Gastroesophageal sphincter (tissue), 4 donors: Measurements from ENCODE around the gene SYF2. TPM values are rescaled to one million over a fixed set of nuclear protein-coding genes. Genes with fewer than 3 reads are reported as not detected.

Experiments used
- ATAC-seq: fragments of 150-250 bp; one replicate; pipeline ENCODE4 v1.9.1; 2016; ENCODE audit warnings: mild to moderate bottlenecking, moderate library complexity
- H3K27ac ChIP-seq, 4 donors: fragments of 200-600 bp; sonication (generic) in 3 of 4; 1 replicate in 3 of 4; 2 replicates in 1 of 4; pipeline ENCODE4 v1.5.1; 2016 to 2019
- H3K27me3 ChIP-seq: fragments of 200-600 bp; sonication (generic); one replicate; pipeline ENCODE4 v1.5.1; 2019
- H3K36me3 ChIP-seq, 2 donors: fragments of 200-600 bp; sonication (generic); one replicate each; pipeline ENCODE4 v1.5.1; 2019; ENCODE audit warnings: control low read depth in 1 of 2
- H3K4me1 ChIP-seq, 3 donors: fragments of 200-600 bp; sonication (generic); 1 replicate in 2 of 3; 2 replicates in 1 of 3; pipeline ENCODE4 v1.5.1; 2016 to 2019; ENCODE audit warnings: control low read depth in 2 of 3
- H3K4me3 ChIP-seq, 2 donors: fragments of 200-600 bp; sonication (generic); one replicate each; pipeline ENCODE4 v1.5.1; 2019; ENCODE audit warnings: mild to moderate bottlenecking in 1 of 2, moderate library complexity in 1 of 2
- H3K9me3 ChIP-seq, 3 donors: fragments of 200-600 bp; sonication (generic); one replicate each; pipeline ENCODE4 v1.5.1; 2017 to 2019; ENCODE audit warnings: control low read depth in 2 of 3
- EP300 ChIP-seq: sonication (generic); formaldehyde crosslinking; IDR thresholded peaks from one replicate; pipeline ENCODE4 v1.6.1; 2017; ENCODE audit warnings: antibody characterized with exemption, mild to moderate bottlenecking
- POLR2A ChIP-seq, 2 donors: fragments of 450-650 bp; IDR thresholded peaks; one replicate each; pipeline ENCODE4 v1.6.1; 2017; ENCODE audit warnings: antibody characterized with exemption in 2 of 2, mild to moderate bottlenecking in 2 of 2, moderate library complexity in 1 of 2
- POLR2AphosphoS5 ChIP-seq: sonication (generic); formaldehyde crosslinking; IDR thresholded peaks from one replicate; pipeline ENCODE4 v1.6.1; 2017; ENCODE audit warnings: antibody characterized with exemption
- WGBS, 2 donors: methylation state at CpG; one replicate each; pipeline ENCODE4 v1.1.5; 2018; ENCODE audit warnings: low coverage in 1 of 2; 5-methylcytosine and 5-hydroxymethylcytosine counted together
- total RNA-seq, 4 donors: library from RNA; depleted of rRNA; stranded (reverse); fragments of >200 nt; gene quantifications; one replicate each; pipeline ENCODE4 v1.1.0, GENCODE V29; 2016
- TF ChIP-seq, protein P1 (sequence below), 4 experiments: fragments of 200-600 bp in 2 of 4; fragments of 450-650 bp in 2 of 4; sonication (generic) in 1 of 4; IDR thresholded peaks; one replicate each; pipeline ENCODE4 v1.5.1; 2017 to 2019; ENCODE audit warnings: antibody characterized with exemption in 4 of 4, mild to moderate bottlenecking in 2 of 4, moderate library complexity in 2 of 4

Gene SYF2
- total RNA-seq, 4 donors from 2014 or later, result 54.5 to 105 (median 88.5) TPM

DNA sequence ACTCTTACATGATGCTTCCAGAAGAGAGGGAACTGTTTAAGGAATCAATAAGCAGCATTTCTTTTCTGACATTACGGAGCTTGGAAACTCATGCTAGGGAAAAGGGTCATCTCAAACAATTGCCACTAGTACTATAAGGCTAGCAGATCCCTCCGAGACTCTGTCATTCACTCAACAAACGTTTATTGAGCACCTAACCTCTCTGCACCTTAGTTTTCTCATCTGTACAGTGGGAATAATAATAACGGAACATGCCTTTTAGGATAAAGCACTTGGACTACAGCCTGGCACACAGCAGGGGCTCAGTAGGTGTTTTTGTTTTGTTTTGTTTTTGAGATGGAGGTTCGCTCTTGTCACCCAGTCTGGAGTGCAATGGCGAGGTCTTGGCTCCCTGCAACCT, 51.3 kb downstream of the SYF2 start:
- Histone ChIP-seq H3K9me3 (no peaks in the 10 kb centered on the region), H3K36me3 (no peaks in the 10 kb centered on the region), H3K4me1 (no peaks in the 10 kb centered on the region), H3K27ac (no peak overlapping the region), H3K27me3 (peaks cover 16% of the 10 kb centered on the region), H3K4me3 (no peak overlapping the region)
- ATAC-seq, result no peak
- WGBS, 2 donors, result 87 to 100% methylated on average over 1 to 6 of the region's 6 CpGs
- TF ChIP-seq, protein P1, sequence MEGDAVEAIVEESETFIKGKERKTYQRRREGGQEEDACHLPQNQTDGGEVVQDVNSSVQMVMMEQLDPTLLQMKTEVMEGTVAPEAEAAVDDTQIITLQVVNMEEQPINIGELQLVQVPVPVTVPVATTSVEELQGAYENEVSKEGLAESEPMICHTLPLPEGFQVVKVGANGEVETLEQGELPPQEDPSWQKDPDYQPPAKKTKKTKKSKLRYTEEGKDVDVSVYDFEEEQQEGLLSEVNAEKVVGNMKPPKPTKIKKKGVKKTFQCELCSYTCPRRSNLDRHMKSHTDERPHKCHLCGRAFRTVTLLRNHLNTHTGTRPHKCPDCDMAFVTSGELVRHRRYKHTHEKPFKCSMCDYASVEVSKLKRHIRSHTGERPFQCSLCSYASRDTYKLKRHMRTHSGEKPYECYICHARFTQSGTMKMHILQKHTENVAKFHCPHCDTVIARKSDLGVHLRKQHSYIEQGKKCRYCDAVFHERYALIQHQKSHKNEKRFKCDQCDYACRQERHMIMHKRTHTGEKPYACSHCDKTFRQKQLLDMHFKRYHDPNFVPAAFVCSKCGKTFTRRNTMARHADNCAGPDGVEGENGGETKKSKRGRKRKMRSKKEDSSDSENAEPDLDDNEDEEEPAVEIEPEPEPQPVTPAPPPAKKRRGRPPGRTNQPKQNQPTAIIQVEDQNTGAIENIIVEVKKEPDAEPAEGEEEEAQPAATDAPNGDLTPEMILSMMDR (IDR thresholded peaks at IDR 0.05), result no peak
- TF ChIP-seq EP300, result no peak
- no peak for TF ChIP-seq POLR2A (IDR thresholded peaks at IDR 0.05)
- no peak for TF ChIP-seq POLR2AphosphoS5

- Histone ChIP-seq H3K4me1 (no peaks in the 10 kb centered on the region), H3K36me3 (no peaks in the 10 kb centered on the region), H3K27me3 (no peaks in the 10 kb centered on the region), H3K4me3 (no peak overlapping the region), H3K27ac (no peak overlapping the region), H3K9me3 (no peaks in the 10 kb centered on the region)
- WGBS, 2 donors, result 41 to 75% methylated on average over 2 to 4 of the region's 7 CpGs
- TF ChIP-seq EP300 (no peak), POLR2AphosphoS5 (no peak), POLR2A (IDR thresholded peaks at IDR 0.05) (no peak)
- TF ChIP-seq, protein P1 (IDR thresholded peaks at IDR 0.05), result no peak
- ATAC-seq, result no peak
Observed at GRCh38 chr1:25178917-25179561, 53.3 kb downstream of the SYF2 start.

DNA sequence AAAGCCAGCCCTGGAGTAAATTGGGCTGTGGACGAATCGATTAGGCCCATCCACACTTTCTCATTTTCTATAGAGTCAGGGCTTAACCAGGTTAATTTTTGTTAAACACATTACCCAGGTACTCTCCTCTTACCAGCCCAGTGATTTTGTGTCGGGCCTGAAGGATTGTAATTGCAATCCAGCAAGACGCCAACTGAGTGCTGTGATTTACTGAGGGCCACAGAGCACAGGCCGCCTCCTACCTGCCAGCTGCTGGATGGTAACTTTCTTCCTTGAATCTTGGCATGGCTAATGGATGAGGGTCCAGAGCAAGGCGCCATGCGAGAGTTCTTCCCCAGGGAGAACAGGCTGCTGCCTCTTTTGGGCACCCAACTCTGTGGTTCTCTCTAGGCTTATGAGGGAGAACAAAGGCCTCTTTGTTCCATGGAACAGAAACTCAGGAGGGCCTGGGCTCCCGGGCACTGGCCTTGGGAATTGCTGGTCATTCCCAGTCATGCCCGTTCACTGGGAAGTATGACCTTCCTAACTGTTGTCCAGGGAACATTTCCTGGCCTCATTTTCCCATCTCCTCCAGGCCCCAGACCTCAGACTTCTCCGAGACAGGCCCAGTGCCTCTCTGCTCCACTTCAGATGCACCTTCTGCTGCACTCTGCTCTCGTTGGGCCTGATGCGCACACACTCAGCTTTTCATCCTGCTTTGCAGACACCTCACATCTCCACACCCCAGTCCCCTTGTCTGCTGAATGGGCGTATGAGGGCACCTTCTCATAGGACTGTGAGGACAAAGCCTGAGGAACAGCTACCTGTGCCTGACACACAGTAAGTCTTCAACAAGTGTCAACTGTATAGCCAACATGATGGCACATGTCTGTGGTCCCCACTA, 57.3 kb downstream of the SYF2 start:
- 79 to 92% methylated on average over 7 to 9 of the region's 13 CpGs for WGBS, 2 donors
- H3K27me3 ChIP-seq, result no peaks in the 10 kb centered on the region
- H3K4me1 ChIP-seq, result no peaks in the 10 kb centered on the region
- H3K27ac ChIP-seq, result no peak overlapping the region
- no peaks in the 10 kb centered on the region for H3K9me3 ChIP-seq
- no peaks in the 10 kb centered on the region for H3K36me3 ChIP-seq
- TF ChIP-seq, protein P1 (IDR thresholded peaks at IDR 0.05), result no peak
- TF ChIP-seq POLR2AphosphoS5, result no peak
- no peak overlapping the region for H3K4me3 ChIP-seq
- no peak for ATAC-seq

DNA sequence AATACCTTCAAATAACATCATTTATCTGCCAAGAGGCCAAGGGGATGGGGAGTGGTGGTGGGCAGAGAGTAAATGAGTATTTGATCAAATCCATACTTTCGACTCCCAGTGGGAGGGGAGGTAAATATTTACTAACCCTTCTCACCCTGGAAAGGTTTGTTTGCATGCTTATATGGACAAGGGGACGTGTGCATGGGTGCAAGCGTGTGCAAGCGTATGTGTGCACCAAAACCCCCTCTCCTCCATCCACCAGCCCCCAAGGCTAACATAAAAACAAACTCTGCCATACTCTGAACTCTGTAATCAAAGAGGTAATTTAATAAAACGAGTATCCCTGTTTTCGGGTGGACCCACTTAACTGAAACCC, 58.0 kb downstream of the SYF2 start:
- Histone ChIP-seq H3K9me3 (no peaks in the 10 kb centered on the region), H3K4me1 (no peaks in the 10 kb centered on the region), H3K4me3 (no peak overlapping the region), H3K36me3 (no peaks in the 10 kb centered on the region), H3K27me3 (no peaks in the 10 kb centered on the region), H3K27ac (no peak overlapping the region)
- 76 to 79% methylated on average over 6 of the region's 6 CpGs for WGBS, 2 donors
- no peak for ATAC-seq
- TF ChIP-seq, protein P1 (IDR thresholded peaks at IDR 0.05), result no peak
- TF ChIP-seq POLR2A (IDR thresholded peaks at IDR 0.05) (no peak), EP300 (no peak), POLR2AphosphoS5 (no peak)
